CD4-positive, alpha-beta T cell treated with Interleukin-21 for 1 hour (primary cell): Measurements from ENCODE around the gene KCNMA1.
"Not testable (repeated sequence)": the region's sequence is repeated elsewhere in the genome, so short reads cannot be mapped to it uniquely, and the experiment has no call there.

Experiments
- DNase-seq: peaks from one replicate; pipeline ENCODE4 v3.0.0-alpha.2; 2020

Gene KCNMA1

GRCh38 chr10:77578583-77579227, 58.9 kb downstream of the KCNMA1 start:
- DNase-seq, result no peak

- DNase-seq, result no peak
Measured at GRCh38 chr10:77577666-77578229, 59.9 kb downstream of the KCNMA1 start.

- no peak for DNase-seq
Measured at GRCh38 chr10:77576444-77577032, 61.1 kb downstream of the KCNMA1 start.

GRCh38 chr10:77576007-77576367, 61.6 kb downstream of the KCNMA1 start:
- no peak for DNase-seq

GRCh38 chr10:77575271-77576006, 62.2 kb downstream of the KCNMA1 start:
- DNase-seq, result no peak

- DNase-seq, result no peak
Measured at GRCh38 chr10:77574438-77574837, 63.2 kb downstream of the KCNMA1 start.

GRCh38 chr10:77572520-77572919, 65.1 kb downstream of the KCNMA1 start:
- DNase-seq, result not testable (repeated sequence)

GRCh38 chr10:77571490-77571889, 66.1 kb downstream of the KCNMA1 start:
- no peak for DNase-seq

GRCh38 chr10:77566914-77567566, 70.6 kb downstream of the KCNMA1 start:
- DNase-seq, result no peak

- no peak for DNase-seq
Measured at GRCh38 chr10:77566236-77566635, 71.4 kb downstream of the KCNMA1 start.

GRCh38 chr10:77565590-77566023, 72.0 kb downstream of the KCNMA1 start:
- no peak for DNase-seq

- DNase-seq, result no peak
Measured at GRCh38 chr10:77564731-77565589, 72.6 kb downstream of the KCNMA1 start.

GRCh38 chr10:77563638-77564270, 73.9 kb downstream of the KCNMA1 start:
- DNase-seq, result no peak

GRCh38 chr10:77562742-77563141, 74.9 kb downstream of the KCNMA1 start:
- no peak for DNase-seq

- no peak for DNase-seq
Measured at GRCh38 chr10:77561991-77562390, 75.6 kb downstream of the KCNMA1 start.

GRCh38 chr10:77560471-77560870, 77.1 kb downstream of the KCNMA1 start:
- DNase-seq, result no peak

- no peak for DNase-seq
Measured at GRCh38 chr10:77560052-77560451, 77.6 kb downstream of the KCNMA1 start.

- no peak for DNase-seq
Measured at GRCh38 chr10:77556990-77557601, 80.5 kb downstream of the KCNMA1 start.

GRCh38 chr10:77555591-77556212, 81.9 kb downstream of the KCNMA1 start:
- DNase-seq, result no peak

GRCh38 chr10:77554996-77555397, 82.6 kb downstream of the KCNMA1 start:
- no peak for DNase-seq

GRCh38 chr10:77553966-77554365, 83.6 kb downstream of the KCNMA1 start:
- DNase-seq, result no peak
